Sciatic nerve (tissue), 2 donors: ENCODE measurements around the gene PCDHGA12. TPM values are rescaled to one million over a fixed set of nuclear protein-coding genes. Genes with fewer than 3 reads are reported as not detected.
"Not testable (repeated sequence)": the region's sequence is repeated elsewhere in the genome, so short reads cannot be mapped to it uniquely, and the experiment has no call there.

ENCODE experiments used
- ATAC-seq: fragments of 200-7000 bp; cut with Tn5 transposase; one replicate; pipeline ENCODE4 v1.9.1; 2020; ENCODE audit warnings: mild to moderate bottlenecking, moderate library complexity
- DNase-seq: peaks from one replicate; pipeline ENCODE4 v3.0.0-alpha.2; 2020; ENCODE audit warnings: low spot score
- intact Hi-C: fragments of 100-400 bp; cut with DNase I; formaldehyde crosslinking; loops from one replicate; pipeline ENCODE4 v1.14.2; 2022
- total RNA-seq: library from RNA; stranded (reverse); fragmentation: NEBNext Ultra II Directional; extraction: Animal tissue kit (Norgen Biotek cat#: 25700); gene quantifications from one replicate; pipeline ENCODE4 v1.2.1, GENCODE V29; 2021
- donor health status: DM: no; HTN: no; CAD: no.
- donor health status: DM: no; HTN: no; CAD: no.

PCDHGA12 gene
- total RNA-seq, 1 donor from 2014 or later = 12.1 TPM

GRCh38 chr5:141432726-141433125, 2.4 kb downstream of the PCDHGA12 start:
- intact Hi-C loops, ATAC-seq, DNase-seq: not testable (repeated sequence)

- DNase-seq = no peak
- no peak for ATAC-seq
- intact Hi-C loops = no loop called here
Measured at GRCh38 chr5:141434006-141434405, 3.7 kb downstream of the PCDHGA12 start.

DNA sequence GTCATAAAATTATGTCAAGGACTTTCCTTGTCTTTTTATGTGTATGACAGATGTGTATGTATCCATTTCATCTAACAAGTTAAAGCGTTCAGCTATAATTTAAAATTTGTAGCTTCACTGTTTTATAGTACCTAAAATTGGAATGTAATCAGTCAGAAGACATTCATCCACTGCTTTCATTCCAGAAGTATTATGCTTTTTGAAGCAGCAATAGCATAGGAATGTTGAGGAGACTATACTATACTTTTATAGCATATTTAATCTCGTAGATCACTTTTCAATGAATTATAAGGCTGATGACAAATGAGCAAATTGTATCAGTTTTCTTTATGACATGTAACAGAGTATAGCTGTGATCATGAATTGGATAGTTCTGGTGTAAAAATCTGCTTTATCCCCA, 6.9 kb downstream of the PCDHGA12 start:
- DNase-seq = no peak
- intact Hi-C loops = no loop called here
- no peak for ATAC-seq

DNA sequence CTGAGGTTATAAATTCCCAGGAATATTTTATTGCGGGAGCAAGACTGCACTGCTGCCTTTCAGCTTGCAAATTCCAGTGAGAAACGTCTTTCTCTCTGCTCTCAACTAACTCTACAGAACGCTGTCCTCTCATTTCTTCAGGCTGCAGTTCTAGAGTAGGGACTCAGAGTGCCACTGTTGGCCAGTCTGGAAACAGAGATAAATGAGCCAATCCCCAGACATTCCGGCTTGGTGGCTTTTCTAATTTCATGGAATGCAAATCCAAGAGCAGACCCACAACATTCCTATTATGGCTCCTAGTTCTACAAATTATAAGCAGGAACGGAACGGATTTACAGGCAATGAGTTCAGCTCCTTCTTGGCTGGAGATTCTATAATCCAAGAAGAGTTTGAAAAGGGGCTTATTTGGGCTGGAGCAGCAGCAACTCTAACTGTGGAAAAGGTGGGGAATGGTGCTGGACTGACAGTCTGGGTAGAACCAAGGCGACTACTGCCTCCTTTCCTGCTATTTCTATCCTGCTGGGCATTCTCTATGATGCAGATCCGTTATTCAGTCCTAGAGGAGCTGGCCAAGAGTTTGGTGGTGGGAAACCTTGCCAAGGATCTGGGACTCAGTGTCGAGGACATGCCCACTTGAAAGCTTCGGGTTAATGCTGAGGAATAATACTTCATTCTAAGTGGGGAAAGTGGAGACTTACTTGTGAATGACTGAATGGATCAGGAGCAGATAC, 9.3 kb downstream of the PCDHGA12 start:
- ATAC-seq (no peak), DNase-seq (no peak)
- intact Hi-C loops = no loop called here

DNA sequence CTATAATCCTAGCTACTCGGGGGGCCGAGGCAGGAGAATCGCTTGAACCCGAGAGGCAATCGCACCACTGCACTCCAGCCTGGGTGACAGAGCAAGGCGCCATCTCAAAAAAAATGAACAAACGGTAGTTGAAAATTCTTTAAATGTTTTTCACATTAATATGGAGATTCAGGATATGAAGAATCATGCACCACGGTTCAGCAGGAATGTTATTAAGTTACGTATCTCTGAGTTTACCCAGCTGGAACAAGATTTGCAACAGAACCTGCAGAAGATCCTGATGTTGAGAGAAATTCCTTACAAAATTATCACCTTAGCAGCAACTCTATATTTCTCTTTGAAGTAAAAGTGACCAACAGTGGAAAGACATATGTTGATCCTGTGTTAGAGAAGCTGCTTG, 10.0 kb downstream of the PCDHGA12 start:
- intact Hi-C loops = no loop called here
- DNase-seq = no peak
- ATAC-seq = no peak

DNA sequence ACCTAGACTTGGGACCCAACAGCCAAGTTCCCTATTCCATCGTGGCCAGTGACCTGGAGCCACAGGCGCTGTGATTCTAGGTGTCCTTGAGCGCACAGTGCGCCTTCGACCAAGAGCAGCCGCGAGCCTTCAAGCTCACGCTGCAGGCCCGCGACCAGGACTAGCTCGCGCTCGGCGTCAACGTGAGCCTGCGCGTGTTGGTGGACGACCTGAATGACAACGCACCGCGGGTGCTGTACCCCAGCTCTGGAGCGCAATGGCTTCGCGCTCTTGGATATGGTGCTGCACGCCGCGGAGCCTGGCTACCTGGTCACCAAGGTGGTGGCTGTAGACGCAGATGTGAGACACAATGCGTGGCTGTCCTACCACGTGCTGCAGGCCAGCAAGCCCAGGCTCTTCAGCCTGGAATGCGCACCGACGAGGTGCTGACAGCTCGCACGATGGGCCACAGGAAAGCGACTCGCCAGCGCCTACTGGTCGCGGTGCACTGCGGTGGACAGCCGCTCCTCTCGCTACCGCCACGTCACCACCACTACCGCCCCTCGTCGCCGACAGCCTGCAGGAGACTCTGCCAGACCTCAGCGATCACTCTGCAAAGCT, 11.4 kb downstream of the PCDHGA12 start:
- DNase-seq (no peak), ATAC-seq (no peak)
- intact Hi-C loops = no loop called here

GRCh38 chr5:141465351-141465750, 35.0 kb downstream of the PCDHGA12 start:
- intact Hi-C loops = no loop called here
- ATAC-seq (no peak), DNase-seq (no peak)

DNA sequence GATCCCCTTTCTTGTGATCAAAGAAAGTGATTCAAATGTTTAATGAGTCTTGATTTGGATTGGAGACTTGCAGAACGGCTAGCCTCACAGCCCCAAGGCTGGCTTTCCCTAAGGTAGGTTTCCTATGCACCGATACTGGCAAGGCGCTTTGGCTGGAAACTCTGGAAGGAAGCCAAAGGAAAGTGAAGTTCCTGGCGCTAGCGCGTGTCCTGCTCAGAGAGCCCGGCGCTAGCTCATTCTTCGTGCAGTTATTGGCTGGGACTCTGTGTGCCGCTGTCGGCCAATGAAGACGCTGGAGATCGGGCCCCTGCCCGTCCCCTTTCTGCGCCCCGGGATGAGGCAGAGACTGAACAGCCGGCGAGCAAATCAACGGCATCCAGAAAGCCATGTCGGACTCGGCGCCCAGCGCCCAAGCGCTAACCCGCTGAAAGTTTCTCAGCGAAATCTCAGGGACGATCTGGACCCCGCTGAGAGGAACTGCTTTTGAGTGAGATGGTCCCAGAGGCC, 45.4 kb downstream of the PCDHGA12 start, which contains the start of gene PCDHGC3:
Gene PCDHGC3 (plus strand): TSS at position 342 of the 507 bp plus-strand sequence. CDS start 151 bp downstream, at position 493.
- DNase-seq (peak; percentile 92), ATAC-seq (peak; percentile 99)
- intact Hi-C loops = no loop called here

DNA sequence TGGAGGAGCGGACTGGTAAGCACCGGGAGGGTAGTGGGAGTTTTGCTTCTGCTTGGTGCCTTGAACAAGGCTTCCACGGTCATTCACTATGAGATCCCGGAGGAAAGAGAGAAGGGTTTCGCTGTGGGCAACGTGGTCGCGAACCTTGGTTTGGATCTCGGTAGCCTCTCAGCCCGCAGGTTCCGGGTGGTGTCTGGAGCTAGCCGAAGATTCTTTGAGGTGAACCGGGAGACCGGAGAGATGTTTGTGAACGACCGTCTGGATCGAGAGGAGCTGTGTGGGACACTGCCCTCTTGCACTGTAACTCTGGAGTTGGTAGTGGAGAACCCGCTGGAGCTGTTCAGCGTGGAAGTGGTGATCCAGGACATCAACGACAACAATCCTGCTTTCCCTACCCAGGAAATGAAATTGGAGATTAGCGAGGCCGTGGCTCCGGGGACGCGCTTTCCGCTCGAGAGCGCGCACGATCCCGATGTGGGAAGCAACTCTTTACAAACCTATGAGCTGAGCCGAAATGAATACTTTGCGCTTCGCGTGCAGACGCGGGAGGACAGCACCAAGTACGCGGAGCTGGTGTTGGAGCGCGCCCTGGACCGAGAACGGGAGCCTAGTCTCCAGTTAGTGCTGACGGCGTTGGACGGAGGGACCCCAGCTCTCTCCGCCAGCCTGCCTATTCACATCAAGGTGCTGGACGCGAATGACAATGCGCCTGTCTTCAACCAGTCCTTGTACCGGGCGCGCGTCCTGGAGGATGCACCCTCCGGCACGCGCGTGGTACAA, 46.0 kb downstream of the PCDHGA12 start:
- intact Hi-C loops = no loop called here
- peak; percentile 78 for DNase-seq

DNA sequence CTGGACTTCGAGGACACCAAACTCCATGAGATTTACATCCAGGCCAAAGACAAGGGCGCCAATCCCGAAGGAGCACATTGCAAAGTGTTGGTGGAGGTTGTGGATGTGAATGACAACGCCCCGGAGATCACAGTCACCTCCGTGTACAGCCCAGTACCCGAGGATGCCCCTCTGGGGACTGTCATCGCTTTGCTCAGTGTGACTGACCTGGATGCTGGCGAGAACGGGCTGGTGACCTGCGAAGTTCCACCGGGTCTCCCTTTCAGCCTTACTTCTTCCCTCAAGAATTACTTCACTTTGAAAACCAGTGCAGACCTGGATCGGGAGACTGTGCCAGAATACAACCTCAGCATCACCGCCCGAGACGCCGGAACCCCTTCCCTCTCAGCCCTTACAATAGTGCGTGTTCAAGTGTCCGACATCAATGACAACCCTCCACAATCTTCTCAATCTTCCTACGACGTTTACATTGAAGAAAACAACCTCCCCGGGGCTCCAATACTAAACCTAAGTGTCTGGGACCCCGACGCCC, 46.8 kb downstream of the PCDHGA12 start:
- DNase-seq = no peak
- intact Hi-C loops = no loop called here
- ATAC-seq = no peak

More for the DNA sequence above, 46.0 kb downstream of the PCDHGA12 start:
- peak; percentile 77 for ATAC-seq

GRCh38 chr5:141477815-141478214, 47.5 kb downstream of the PCDHGA12 start:
- intact Hi-C loops = no loop called here
- DNase-seq = no peak
- ATAC-seq = no peak

DNA sequence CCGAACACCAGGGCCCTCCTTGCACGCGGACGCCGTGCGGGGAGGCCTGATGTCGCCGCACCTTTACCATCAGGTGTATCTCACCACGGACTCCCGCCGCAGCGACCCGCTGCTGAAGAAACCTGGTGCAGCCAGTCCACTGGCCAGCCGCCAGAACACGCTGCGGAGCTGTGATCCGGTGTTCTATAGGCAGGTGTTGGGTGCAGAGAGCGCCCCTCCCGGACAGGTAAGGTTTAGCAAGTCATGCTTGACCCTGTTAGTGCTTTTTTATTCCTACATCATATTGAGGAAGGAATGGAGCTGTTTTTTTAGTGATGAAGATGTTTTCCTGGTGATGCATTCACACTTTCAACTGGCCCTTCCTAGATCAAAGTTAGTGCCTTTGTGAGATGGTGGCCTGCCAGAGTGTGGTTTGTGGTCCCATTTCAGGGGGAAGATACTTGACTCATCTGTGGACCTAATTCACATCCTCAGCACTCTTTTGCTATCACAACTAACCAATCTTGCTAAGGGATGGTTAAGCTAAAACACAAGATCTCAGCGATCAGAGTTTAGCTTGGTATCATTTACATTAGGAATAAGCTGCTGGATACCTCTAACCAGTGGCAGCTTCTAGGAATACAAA, 48.1 kb downstream of the PCDHGA12 start:
- intact Hi-C loops = no loop called here
- no peak for ATAC-seq

DNA sequence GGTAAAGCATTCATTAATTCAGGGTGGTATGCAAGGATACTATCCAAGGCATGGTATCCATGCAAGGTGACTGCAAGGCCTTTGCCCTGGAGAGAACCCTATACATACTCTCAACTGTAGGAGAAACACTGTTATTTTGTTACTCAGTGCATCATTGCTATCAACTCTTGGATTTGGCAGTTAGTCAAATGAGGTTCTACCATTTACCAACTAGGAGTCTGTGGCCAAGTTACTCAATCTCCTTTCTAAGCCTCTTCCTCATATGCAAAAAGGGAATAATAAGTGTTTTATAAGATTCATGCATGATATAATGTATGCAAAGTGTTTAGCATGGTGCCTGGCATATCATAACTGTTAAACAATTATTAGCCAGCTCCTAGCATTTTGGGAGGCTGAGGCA, 49.5 kb downstream of the PCDHGA12 start:
- DNase-seq (no peak), ATAC-seq (no peak)
- intact Hi-C loops = no loop called here

More for the DNA sequence above, 48.1 kb downstream of the PCDHGA12 start:
- no peak for DNase-seq

Other genes with a start within 250 kb of the PCDHGA12 start
- gene PCDHB16, start 248.1 kb upstream of the PCDHGA12 start, total RNA-seq = 9.5 TPM
- gene PCDHB9, start 243.3 kb upstream of the PCDHGA12 start, total RNA-seq = 3.7 TPM
- gene PCDHB10, start 238.2 kb upstream of the PCDHGA12 start, total RNA-seq = 5.3 TPM
- 9.9 TPM for gene PCDHB11, start 230.9 kb upstream of the PCDHGA12 start, total RNA-seq
- 6.6 TPM for gene PCDHB12, start 221.8 kb upstream of the PCDHGA12 start, total RNA-seq
- gene PCDHB13, start 216.6 kb upstream of the PCDHGA12 start, total RNA-seq = 4.9 TPM
- gene PCDHB14, start 207.2 kb upstream of the PCDHGA12 start, total RNA-seq = 5.3 TPM
- gene PCDHB15, start 185.1 kb upstream of the PCDHGA12 start, total RNA-seq = 7.3 TPM
- 1.4 TPM for gene SLC25A2, start 126.5 kb upstream of the PCDHGA12 start, total RNA-seq
- gene TAF7, start 109.7 kb upstream of the PCDHGA12 start, total RNA-seq = 84.3 TPM
- gene PCDHGA1, start 100.0 kb upstream of the PCDHGA12 start, total RNA-seq = 1.4 TPM
- 13.5 TPM for gene PCDHGA2, start 91.7 kb upstream of the PCDHGA12 start, total RNA-seq
- 6.7 TPM for gene PCDHGA3, start 86.7 kb upstream of the PCDHGA12 start, total RNA-seq
- 7.8 TPM for gene PCDHGB1, start 80.4 kb upstream of the PCDHGA12 start, total RNA-seq
- 10.6 TPM for gene PCDHGA4, start 75.5 kb upstream of the PCDHGA12 start, total RNA-seq
- gene PCDHGB2, start 70.5 kb upstream of the PCDHGA12 start, total RNA-seq = 10.2 TPM
- 8.8 TPM for gene PCDHGA5, start 66.3 kb upstream of the PCDHGA12 start, total RNA-seq
- 9.7 TPM for gene PCDHGB3, start 60.3 kb upstream of the PCDHGA12 start, total RNA-seq
- gene PCDHGA6, start 56.6 kb upstream of the PCDHGA12 start, total RNA-seq = 10.3 TPM
- 7.3 TPM for gene PCDHGA7, start 47.8 kb upstream of the PCDHGA12 start, total RNA-seq
- gene PCDHGB4, start 42.8 kb upstream of the PCDHGA12 start, total RNA-seq = 9.0 TPM
- gene PCDHGA8, start 37.9 kb upstream of the PCDHGA12 start, total RNA-seq = 5.3 TPM
- 16.3 TPM for gene PCDHGB5, start 32.6 kb upstream of the PCDHGA12 start, total RNA-seq
- gene PCDHGA9, start 27.7 kb upstream of the PCDHGA12 start, total RNA-seq = 10.7 TPM
- 12.4 TPM for gene PCDHGB6, start 22.5 kb upstream of the PCDHGA12 start, total RNA-seq
- 8.9 TPM for gene PCDHGA10, start 17.5 kb upstream of the PCDHGA12 start, total RNA-seq
- 18.9 TPM for gene PCDHGB7, start 12.8 kb upstream of the PCDHGA12 start, total RNA-seq
- 7.8 TPM for gene PCDHGA11, start 9.5 kb upstream of the PCDHGA12 start, total RNA-seq
- gene PCDHGC3, start 45.5 kb downstream of the PCDHGA12 start, total RNA-seq = 71.4 TPM
- 4.5 TPM for gene PCDHGC4, start 54.5 kb downstream of the PCDHGA12 start, total RNA-seq
- gene PCDHGC5, start 58.6 kb downstream of the PCDHGA12 start, total RNA-seq = 3.8 TPM
- gene DIAPH1, start 188.5 kb downstream of the PCDHGA12 start, total RNA-seq = 92.5 TPM
- gene HDAC3, start 206.3 kb downstream of the PCDHGA12 start, total RNA-seq = 47.6 TPM
- 0.85 TPM for gene RELL2, start 206.5 kb downstream of the PCDHGA12 start, total RNA-seq
- gene FCHSD1, start 220.9 kb downstream of the PCDHGA12 start, total RNA-seq = 33.0 TPM